ENCODE measurements around the gene OR10P1. TPM values are rescaled to one million over a fixed set of nuclear protein-coding genes. Genes with fewer than 3 reads are reported as not detected.

Gene OR10P1
- total and polyA plus RNA-seq, 4 donors, result not detected

DNA sequence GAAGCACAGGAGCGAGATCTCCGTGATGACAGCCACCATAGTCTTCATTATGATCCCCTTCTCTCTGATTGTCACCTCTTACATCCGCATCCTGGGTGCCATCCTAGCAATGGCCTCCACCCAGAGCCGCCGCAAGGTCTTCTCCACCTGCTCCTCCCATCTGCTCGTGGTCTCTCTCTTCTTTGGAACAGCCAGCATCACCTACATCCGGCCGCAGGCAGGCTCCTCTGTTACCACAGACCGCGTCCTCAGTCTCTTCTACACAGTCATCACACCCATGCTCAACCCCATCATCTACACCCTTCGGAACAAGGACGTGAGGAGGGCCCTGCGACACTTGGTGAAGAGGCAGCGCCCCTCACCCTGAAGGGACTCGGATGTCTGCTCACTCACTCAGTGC, 775 bp downstream of the OR10P1 start:
- ATAC-seq (ENCODE audit: insufficient read depth, low FRiP score) (no peak), DNase-seq (no peak)
- 90 to 91% methylated on average over 15 of the region's 15 CpGs for WGBS, 2 donors
- Histone ChIP-seq H3K36me3 (ENCODE audit: control insufficient read depth in 4 of 4, insufficient read depth in 4 of 4, low read length in 4 of 4) (no peaks in the 10 kb centered on the region), H3K9ac (ENCODE audit: insufficient read depth in 1 of 2, low read length in 2 of 2) (no peak overlapping the region), H3K9me3 (ENCODE audit: control insufficient read depth in 4 of 4, insufficient read depth in 3 of 4, low read length in 3 of 4) (peaks cover 0 to 1% (median 0%) of the 10 kb centered on the region in 4 donors), H3K27ac (ENCODE audit: low read depth in 1 of 2, low read length in 1 of 2) (no peak overlapping the region), H3K27me3 (ENCODE audit: control insufficient read depth in 3 of 3, insufficient read depth in 3 of 3, low read length in 2 of 3) (no peaks in the 10 kb centered on the region), H3K4me3 (no peak overlapping the region), H3K4me1 (ENCODE audit: control insufficient read depth in 5 of 5, insufficient read depth in 5 of 5, low read length in 5 of 5) (no peaks in the 10 kb centered on the region)
- TF ChIP-seq, protein P1, sequence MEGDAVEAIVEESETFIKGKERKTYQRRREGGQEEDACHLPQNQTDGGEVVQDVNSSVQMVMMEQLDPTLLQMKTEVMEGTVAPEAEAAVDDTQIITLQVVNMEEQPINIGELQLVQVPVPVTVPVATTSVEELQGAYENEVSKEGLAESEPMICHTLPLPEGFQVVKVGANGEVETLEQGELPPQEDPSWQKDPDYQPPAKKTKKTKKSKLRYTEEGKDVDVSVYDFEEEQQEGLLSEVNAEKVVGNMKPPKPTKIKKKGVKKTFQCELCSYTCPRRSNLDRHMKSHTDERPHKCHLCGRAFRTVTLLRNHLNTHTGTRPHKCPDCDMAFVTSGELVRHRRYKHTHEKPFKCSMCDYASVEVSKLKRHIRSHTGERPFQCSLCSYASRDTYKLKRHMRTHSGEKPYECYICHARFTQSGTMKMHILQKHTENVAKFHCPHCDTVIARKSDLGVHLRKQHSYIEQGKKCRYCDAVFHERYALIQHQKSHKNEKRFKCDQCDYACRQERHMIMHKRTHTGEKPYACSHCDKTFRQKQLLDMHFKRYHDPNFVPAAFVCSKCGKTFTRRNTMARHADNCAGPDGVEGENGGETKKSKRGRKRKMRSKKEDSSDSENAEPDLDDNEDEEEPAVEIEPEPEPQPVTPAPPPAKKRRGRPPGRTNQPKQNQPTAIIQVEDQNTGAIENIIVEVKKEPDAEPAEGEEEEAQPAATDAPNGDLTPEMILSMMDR (IDR thresholded peaks at IDR 0.05; ENCODE audit: control extremely low read depth, extremely low read depth), result no peak

GRCh38 chr12:55641595-55641994, 4.9 kb downstream of the OR10P1 start:
- no peaks in the 10 kb centered on the region for H3K27me3 ChIP-seq (ENCODE audit: control insufficient read depth in 3 of 3, insufficient read depth in 3 of 3, low read length in 2 of 3)
- no peaks in the 10 kb centered on the region for H3K36me3 ChIP-seq (ENCODE audit: control insufficient read depth in 4 of 4, insufficient read depth in 4 of 4, low read length in 4 of 4)
- peak overlapping the region in 1 of 2 donors; percentile 59 for H3K27ac ChIP-seq (ENCODE audit: low read depth in 1 of 2, low read length in 1 of 2)
- H3K9ac ChIP-seq (ENCODE audit: insufficient read depth in 1 of 2, low read length in 2 of 2), result no peak overlapping the region
- no peak overlapping the region for H3K4me3 ChIP-seq
- TF ChIP-seq, protein P1 (IDR thresholded peaks at IDR 0.05; ENCODE audit: control extremely low read depth, extremely low read depth), result no peak
- ATAC-seq (ENCODE audit: insufficient read depth, low FRiP score) (no peak), DNase-seq (no peak)
- WGBS, 2 donors, result 69 to 70% methylated on average over 7 of the region's 7 CpGs
- peaks cover 0 to 1% (median 0%) of the 10 kb centered on the region in 4 donors for H3K9me3 ChIP-seq (ENCODE audit: control insufficient read depth in 4 of 4, insufficient read depth in 3 of 4, low read length in 3 of 4)
- H3K4me1 ChIP-seq (ENCODE audit: control insufficient read depth in 5 of 5, insufficient read depth in 5 of 5, low read length in 5 of 5), result peaks cover 0 to 6% (median 0%) of the 10 kb centered on the region in 5 donors

- WGBS, 2 donors, result 25 to 52% methylated on average over 2 of the region's 2 CpGs
- Histone ChIP-seq H3K36me3 (ENCODE audit: control insufficient read depth in 4 of 4, insufficient read depth in 4 of 4, low read length in 4 of 4) (no peaks in the 10 kb centered on the region), H3K4me1 (ENCODE audit: control insufficient read depth in 5 of 5, insufficient read depth in 5 of 5, low read length in 5 of 5) (peaks cover 0 to 6% (median 0%) of the 10 kb centered on the region in 5 donors), H3K9me3 (ENCODE audit: control insufficient read depth in 4 of 4, insufficient read depth in 3 of 4, low read length in 3 of 4) (peaks cover 0 to 1% (median 0%) of the 10 kb centered on the region in 4 donors), H3K9ac (ENCODE audit: insufficient read depth in 1 of 2, low read length in 2 of 2) (no peak overlapping the region), H3K4me3 (no peak overlapping the region), H3K27me3 (ENCODE audit: control insufficient read depth in 3 of 3, insufficient read depth in 3 of 3, low read length in 2 of 3) (no peaks in the 10 kb centered on the region), H3K27ac (ENCODE audit: low read depth in 1 of 2, low read length in 1 of 2) (peak overlapping the region in 1 of 2 donors; percentile 21)
- DNase-seq, result no peak
- ATAC-seq (ENCODE audit: insufficient read depth, low FRiP score), result peak; percentile 38
- TF ChIP-seq, protein P1 (IDR thresholded peaks at IDR 0.05; ENCODE audit: control extremely low read depth, extremely low read depth), result no peak
Measured at GRCh38 chr12:55642267-55642666, 5.6 kb downstream of the OR10P1 start.

DNA sequence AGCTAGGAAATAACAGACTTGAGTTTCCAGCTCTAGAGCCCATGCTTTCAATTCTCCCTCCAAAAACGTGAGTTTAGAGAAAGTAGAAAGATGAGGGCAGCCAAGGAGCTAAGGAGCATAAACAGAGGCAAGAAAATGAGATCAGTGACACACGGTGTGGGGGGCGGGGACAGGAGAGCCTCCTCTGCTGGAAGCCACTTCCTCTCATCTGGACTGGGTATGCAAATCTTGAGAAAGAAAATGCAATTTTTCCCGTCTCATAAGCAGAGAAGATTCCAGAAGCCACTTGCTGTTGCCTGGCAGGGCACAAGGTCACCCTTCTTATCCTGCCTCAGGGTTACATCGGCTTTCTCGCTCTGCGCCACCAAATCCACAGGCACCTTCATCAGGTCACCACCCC, 6.0 kb downstream of the OR10P1 start:
- Histone ChIP-seq H3K4me3 (no peak overlapping the region), H3K9ac (ENCODE audit: insufficient read depth in 1 of 2, low read length in 2 of 2) (no peak overlapping the region), H3K36me3 (ENCODE audit: control insufficient read depth in 4 of 4, insufficient read depth in 4 of 4, low read length in 4 of 4) (no peaks in the 10 kb centered on the region), H3K9me3 (ENCODE audit: control insufficient read depth in 4 of 4, insufficient read depth in 3 of 4, low read length in 3 of 4) (peaks cover 0 to 1% (median 0%) of the 10 kb centered on the region in 4 donors), H3K27ac (ENCODE audit: low read depth in 1 of 2, low read length in 1 of 2) (peak overlapping the region in 1 of 2 donors; percentile 21), H3K4me1 (ENCODE audit: control insufficient read depth in 5 of 5, insufficient read depth in 5 of 5, low read length in 5 of 5) (peaks cover 0 to 6% (median 0%) of the 10 kb centered on the region in 5 donors), H3K27me3 (ENCODE audit: control insufficient read depth in 3 of 3, insufficient read depth in 3 of 3, low read length in 2 of 3) (no peaks in the 10 kb centered on the region)
- no peak for ATAC-seq (ENCODE audit: insufficient read depth, low FRiP score)
- TF ChIP-seq, protein P1 (IDR thresholded peaks at IDR 0.05; ENCODE audit: control extremely low read depth, extremely low read depth), result no peak
- no peak for DNase-seq
- 33 to 58% methylated on average over 7 of the region's 7 CpGs for WGBS, 2 donors

All from lung (tissue), 12 donors.